ENCODE data around the gene THY1.
"Not testable (repeated sequence)": the region's sequence is repeated elsewhere in the genome, so short reads cannot be mapped to it uniquely, and the experiment has no call there.

THY1 gene

DNA sequence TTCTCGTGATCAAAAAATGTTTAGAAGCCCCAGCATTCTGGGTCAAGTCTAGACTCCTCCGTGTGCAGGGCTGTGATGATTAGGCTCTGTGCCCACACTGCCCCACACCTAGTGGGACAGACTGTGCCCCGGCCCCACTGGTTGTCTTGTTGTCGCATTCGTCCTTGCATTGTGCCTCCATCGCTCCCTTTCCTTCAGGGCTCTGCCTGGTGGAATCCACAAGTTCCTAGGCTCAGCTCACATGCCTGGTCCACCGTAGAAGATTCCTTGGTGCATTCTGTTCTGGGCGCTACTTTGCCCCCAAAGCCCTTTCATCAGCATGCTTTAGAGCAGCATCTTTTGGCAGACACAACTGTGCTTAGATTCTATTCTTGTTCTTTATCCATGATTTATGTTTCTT, 23.5 kb upstream of the THY1 start:
- FAIRE-seq (no peak), DNase-seq (ENCODE audit: insufficient read length, low spot score) (no peak)

DNA sequence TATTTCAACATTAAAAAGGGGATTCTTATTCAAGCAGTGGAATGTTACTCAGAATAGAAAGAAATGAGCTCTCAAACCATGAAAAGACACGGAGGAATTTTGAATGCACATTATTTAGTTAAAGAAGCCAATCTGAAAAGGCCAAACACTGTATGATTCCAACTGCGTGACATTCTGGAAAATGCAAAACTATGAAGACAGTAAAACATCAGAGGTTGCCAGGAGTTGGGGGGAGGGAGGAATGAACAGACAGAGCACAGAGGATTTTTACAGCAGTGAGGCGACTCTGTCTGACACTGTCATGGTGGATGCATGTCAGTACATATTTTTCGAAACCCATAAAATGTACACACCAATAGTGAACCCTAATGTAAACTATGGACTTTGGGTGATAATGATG, 22.9 kb upstream of the THY1 start:
- no peak for DNase-seq (ENCODE audit: insufficient read length, low spot score)
- FAIRE-seq, result no peak

DNA sequence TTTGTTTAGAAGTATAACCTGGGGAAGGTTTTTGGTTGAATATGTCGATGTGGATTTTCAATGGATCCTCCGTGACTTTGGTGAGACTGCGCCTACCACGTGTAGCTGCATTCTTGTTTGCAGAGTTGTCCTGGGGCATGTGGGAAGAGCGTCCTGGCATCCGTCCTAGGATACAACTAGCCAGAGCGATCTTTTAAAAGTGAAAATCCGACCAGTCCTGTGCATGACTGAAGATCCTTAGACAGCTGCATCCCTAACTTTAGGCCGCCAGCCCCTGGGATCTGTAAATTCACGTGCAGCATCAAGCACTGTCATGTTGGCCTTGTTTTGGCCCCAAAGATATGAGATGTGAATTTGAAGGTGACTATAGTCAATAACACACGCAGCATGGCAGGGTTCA, 22.4 kb upstream of the THY1 start:
- DNase-seq (ENCODE audit: insufficient read length, low spot score) (no peak), FAIRE-seq (no peak)

DNA sequence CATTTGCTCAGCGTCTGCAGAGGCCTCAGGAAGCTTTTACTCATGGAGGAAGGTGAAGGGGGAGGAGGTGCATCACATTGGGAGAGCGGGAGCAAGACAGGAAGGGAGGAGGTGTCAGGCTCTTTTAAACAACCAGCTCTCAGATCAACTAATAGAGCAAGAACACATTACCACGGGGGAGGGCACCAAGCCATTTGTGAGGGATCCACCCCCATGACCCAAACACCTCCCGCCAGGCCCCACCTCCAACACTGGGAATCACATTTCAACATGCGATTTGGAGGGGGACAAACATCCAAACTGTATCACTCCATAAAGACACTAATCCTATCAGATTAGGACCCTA, 18.9 kb upstream of the THY1 start:
- DNase-seq (ENCODE audit: insufficient read length, low spot score), result no peak
- FAIRE-seq, result no peak

DNA sequence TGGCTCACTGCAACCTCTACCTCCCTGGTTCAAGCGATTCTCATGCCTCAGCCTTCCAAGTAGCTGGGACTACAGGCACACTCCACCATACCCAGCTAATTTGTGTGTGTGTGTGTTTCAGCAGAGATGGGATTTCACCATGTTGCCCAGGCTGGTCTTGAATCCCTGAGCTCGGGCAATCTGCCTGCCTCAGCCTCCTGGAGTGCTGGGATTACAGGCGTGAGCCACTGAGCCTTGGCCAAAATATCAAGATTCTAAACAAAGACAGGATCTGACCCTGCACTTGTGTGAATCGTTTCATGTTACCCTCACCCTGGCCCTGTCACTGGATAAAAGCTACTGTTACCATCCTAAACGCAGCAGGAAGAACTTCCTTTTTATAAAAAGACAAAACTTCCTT, 15.6 kb upstream of the THY1 start:
- DNase-seq (ENCODE audit: insufficient read length, low spot score) (no peak), FAIRE-seq (no peak)

DNA sequence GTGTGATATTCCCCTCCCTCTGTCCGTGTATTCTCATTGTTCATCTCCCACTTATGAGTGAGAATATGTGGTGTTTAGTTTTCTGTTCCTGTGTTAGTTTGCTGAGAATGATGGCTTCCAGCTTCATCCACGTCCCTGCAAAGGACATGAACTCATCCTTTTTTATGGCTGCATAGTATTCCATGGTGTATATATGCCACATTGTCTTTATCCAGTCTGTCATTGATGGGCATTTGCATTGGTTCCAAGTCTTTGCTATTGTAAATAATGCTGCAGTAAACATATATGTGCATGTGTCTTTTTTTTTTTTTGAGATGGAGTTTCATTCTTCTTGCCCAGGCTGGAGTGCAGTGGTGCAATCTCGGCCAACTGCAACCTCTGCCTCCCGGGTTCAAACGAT, 14.5 kb upstream of the THY1 start:
- not testable (repeated sequence) for FAIRE-seq; DNase-seq (ENCODE audit: insufficient read length, low spot score)

DNA sequence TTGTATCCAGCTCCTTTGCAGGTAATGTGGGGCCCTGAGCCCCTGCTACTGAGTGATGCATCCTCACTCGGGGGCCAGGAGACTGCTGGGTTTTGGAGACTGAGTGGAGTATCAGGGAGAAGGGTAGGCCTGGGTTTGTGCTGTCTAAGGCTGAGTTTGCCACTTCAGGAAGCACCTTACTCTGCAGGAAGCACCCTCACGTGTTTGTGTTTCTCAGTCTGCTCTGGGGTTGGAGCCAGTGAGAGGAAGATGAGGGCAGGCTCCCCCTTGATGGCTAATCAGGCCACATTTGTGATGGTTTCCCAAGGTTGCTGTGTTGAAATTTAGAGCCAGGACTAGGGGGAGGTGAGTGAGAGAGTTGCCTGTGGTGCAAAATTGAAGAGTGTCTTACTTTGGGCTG, 13.7 kb upstream of the THY1 start:
- no peak for DNase-seq (ENCODE audit: insufficient read length, low spot score)
- no peak for FAIRE-seq

DNA sequence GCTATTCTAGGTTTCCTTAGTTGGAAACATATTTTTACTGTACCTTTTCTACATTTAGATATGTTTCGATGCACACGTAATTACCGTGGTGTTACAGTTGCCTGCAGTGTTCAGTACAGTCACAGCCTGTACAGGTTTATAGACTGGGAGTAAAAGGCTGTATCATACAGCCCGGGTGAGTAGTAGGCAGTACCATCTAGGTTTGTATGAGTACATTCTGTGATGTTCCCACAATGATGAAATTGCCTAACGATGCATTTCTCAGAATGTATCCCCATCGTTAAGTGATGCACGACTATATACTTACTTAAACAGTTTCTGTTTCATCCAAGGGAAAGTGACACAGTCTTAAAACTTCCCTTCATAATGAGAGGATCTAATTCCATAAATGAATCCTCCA, 13.1 kb upstream of the THY1 start:
- no peak for FAIRE-seq

DNA sequence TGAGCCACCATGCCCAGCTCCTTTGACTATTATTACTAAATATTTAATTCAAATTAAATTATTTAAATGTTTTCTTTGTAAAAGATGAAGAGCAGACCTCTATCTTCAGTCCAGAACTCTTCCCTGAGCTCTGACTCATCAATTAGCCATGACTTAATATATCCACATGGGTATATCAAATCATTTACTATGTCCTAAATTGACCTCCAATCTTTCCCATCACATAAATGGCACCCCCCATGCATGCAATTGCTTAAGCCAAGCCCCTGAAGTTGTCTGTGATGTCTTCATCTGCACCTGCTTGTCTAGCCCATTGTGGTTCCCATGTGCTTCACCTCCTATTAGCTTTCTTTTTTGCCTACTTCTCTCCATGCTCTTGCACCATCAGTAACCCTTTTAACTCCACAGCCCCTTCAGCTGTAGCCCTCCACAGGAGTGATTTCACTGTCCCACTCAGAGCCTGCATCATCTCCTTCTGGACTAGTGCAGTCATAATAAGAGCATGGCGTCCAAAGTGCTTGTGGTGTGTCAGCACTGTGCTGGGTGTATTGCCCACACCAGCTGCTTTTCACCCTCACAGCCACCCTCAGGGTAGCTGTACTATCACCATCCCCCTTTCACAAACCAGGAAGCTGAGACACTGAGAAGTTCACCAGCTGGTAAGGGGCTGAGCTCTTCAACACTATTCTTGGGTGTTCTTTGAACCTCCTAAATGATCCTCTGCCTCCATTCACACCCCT, 11.8 kb upstream of the THY1 start:
- FAIRE-seq (no peak), DNase-seq (ENCODE audit: insufficient read length, low spot score) (no peak)

More for the DNA sequence above, 13.1 kb upstream of the THY1 start:
- no peak for DNase-seq (ENCODE audit: insufficient read length, low spot score)

DNA sequence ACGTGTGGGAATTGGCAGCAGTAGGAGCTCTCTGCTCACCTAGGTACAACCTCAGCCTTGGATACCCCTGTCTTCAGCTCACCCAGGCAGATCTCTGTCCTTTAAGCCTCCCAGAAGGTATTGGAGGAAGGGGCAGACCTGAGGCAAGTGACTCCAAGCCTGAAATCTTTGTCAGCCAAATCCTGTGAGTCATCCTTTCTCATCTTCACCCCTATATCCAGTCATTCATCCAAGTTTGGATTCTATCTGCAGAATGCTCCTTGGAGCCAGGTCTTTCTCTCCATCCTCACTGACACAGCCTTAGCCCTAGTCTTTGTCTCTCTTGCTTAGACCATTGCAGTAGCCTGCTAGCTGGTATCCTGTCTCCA, 10.4 kb upstream of the THY1 start:
- no peak for DNase-seq (ENCODE audit: insufficient read length, low spot score)
- FAIRE-seq, result no peak

DNA sequence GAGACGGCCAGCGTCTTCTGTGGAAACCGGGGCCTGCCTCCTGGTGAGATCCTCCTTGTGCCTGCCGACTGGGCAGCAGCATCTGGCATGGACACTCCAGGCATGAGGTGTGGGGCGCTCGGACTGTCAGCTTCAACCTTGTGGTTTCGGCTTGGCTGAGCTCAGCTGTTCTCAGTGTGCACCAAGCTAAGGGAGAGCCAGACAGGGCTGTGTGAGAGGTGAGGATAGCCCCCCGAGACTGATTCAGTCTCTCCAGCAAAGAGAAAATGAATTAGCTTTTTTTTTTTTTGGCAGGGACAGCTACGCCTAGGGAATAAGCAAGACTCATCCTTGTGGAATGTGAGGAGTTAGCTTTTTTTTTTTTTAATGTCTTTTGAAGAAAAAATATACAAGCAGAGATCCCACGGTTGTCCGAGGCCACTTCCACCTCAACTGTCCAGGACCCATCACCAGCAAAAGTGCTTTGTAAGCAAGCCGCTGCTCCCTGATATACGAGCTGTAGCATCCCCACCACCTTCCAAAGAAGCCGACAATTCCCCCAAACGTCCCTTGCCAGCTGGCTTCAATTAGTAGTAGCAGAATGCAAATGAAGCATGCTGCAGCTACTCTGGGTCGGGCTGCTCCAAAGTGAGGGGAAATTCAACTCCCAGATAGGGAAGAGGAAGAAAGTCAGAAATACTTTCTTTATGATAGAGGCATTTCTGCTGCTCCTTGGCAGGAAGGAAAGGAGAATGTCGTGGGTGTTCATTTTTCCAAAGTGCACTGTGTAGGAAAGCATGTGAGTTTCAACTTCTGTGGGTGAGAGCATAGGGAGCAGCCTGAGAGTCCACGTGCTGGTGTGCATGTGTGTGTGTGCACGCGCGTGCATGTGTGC, 9.7 kb upstream of the THY1 start:
- FAIRE-seq (no peak), DNase-seq (ENCODE audit: insufficient read length, low spot score) (no peak)

DNA sequence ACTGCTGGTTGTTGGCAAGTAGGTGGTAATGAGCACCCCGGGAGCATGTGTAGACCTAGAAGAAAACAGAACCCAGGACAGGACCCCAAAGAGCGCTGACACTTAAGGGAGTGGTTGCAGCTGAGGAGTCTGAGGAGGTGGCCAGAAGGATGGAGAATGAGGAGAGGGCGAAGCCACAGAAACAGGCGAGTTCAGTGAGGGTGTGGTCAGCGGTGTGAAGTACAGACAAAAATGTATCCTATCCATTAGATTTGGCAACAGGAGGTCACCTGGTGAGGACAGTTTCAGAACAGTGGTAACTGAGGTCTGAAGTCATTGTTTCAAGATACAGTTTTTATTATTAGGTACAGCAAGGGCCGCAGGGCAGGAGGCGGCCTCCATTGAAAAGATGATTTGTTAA, 8.6 kb upstream of the THY1 start:
- DNase-seq (ENCODE audit: insufficient read length, low spot score) (no peak), FAIRE-seq (no peak)

DNA sequence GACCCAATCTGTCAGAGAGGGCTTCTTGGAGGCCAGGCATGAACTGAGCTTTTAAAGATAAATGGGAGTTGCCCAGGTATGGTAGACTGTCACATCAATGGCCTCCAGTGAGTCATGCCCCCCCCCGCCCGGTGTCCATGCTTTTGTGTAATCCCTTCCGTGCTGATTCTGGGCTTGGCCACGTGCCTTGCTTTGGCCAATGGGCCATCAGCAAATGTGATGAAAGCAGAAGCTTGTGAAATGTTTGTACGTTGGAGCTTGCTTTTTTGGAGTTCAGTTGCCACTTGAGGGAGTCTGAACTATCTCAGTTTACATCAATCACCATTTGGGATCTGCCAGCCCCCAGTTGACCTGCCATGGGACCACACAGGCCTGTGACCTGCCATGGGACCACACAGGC, 4.3 kb upstream of the THY1 start:
- DNase-seq (ENCODE audit: insufficient read length, low spot score) (no peak), FAIRE-seq (no peak)

DNA sequence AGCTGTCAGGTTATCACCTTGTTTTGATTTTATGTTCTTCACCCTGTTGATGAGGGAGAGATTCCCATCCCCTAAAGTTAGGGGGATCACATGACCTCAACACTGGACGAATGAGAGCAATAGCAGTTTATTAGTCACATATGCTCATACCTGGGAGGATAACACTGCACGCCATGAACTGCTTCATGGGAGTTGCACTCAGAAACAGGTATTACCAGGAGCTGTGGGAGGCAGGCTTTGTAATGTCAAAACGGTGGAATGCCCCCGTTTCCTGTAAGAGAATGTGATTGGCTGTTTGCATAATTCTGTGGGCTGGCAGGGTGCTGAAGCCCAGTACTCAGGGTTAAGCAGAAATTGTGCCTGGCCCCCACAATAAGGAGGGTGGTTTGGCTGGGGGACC, 3.2 kb upstream of the THY1 start:
- FAIRE-seq (no peak), DNase-seq (ENCODE audit: insufficient read length, low spot score) (no peak)

DNA sequence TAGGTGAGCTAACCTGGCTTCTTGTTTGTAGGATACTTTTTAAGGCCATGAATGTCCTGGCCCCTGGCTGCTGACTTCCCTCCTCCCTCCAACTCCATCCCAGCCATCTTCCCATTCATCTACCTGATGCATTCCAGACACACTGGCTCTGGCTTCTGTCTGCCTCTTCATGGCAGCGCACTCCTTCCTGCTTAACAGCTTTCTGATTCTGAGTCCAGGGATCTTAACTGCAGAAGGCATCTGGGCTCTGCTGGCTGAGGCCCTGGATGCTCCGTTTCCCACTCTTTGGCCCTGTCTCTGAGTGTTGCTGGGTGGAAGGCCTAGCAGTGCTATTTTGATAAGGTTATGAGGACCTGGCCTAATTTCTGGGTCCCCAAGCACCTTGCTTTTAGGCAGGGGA, 1.8 kb upstream of the THY1 start:
- no peak for DNase-seq (ENCODE audit: insufficient read length, low spot score)
- no peak for FAIRE-seq

DNA sequence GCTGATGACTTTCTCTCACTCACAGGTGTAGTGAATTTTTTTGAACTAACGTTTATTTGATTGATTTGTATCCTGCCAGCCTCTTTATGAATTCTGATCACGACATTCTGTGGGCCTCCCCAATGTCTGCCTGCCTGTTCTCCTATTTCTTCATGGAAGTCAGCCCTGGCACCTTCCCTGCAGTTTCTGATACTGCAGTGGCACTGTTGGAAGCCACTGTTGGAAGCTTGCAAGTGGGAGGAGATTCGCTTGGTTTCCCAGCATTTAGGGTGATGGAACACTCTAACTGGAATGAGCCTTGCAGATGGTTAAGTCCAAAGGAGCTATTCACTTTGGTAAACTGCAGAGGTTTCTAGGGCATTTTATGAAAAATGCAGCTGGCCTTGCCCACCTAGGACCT, 1.3 kb upstream of the THY1 start:
- FAIRE-seq (no peak), DNase-seq (ENCODE audit: insufficient read length, low spot score) (no peak)

DNA sequence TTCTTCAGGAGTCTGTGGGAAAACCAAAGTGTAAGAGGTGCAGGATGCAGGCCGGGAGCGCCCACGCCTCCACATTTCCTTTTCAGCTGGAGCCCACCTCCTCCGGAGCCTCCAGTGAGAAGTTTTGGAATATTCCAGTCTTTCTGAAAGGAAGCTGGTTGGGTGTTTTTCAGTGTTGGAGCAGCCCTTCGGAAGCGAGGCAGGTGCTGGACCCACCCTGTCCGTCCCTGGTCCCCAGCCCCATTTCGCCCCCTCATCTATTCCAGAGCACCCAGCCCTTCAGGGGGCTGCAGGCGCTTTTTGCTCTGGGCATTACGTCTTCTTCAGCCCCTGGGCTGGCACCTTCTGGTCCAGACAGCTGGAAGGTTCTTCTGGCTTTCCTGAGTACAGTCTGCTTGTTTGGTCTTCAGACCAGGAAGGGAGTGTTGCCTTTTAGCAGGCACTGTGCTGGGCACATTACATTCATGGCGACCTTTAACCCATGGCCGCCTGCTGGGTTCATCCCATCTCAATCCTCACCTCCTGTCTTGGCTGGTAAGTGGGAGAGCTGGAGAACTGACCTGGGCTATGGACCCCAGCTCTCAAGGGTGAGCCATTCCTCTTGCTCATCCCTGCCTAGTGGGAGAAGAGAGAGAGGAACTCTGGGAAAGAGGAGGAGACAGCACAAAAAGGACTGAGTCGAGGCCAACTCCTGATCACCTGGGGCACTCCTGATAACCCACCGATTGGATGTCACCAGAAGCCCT, 710 bp upstream of the THY1 start:
- FAIRE-seq (no peak), DNase-seq (ENCODE audit: insufficient read length, low spot score) (no peak)

DNA sequence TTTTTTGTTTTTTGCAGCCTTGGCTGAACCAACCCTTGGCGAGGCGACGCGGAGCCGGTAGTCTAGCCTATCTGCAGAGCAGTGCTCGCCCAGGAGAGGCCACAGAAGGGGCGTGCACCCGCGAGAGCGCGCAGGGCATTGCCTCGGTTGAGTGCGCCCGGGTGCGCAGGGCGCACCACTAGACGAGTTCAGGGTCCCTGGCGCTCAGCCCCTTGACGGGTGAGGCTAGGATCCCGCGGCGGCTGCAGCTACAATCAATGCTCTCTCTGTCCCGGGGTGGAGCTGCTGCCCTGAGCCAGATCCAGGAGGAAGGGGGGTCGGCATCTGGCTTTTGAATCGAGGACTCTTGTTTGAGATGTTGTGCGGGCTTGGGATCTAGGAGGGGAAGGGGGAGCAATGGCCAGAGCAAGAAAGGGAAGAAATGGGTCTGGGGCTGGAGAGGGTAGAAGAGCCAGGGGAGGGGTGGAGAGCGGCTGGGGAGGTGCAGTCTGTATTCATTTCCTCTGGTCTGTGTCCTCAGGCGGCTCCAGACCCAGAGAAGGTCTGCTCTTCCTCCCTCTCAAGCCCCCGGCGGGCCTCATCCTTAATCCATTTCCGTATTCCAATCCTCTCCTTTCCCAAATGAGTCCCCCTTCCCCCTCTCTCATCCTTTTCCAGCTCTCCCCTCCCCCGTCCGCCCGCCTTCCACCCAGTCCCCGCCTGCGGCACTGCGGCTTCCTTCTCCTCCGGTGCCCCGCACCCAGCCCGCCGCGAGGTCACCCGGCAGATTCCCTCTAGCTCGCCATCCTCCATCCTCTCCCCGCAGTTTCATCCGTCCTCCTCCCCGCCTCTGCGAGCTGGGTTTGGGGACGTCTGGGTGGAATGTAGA, 797 bp downstream of the THY1 start:
- FAIRE-seq (no peak), DNase-seq (ENCODE audit: insufficient read length, low spot score) (no peak)

DNA sequence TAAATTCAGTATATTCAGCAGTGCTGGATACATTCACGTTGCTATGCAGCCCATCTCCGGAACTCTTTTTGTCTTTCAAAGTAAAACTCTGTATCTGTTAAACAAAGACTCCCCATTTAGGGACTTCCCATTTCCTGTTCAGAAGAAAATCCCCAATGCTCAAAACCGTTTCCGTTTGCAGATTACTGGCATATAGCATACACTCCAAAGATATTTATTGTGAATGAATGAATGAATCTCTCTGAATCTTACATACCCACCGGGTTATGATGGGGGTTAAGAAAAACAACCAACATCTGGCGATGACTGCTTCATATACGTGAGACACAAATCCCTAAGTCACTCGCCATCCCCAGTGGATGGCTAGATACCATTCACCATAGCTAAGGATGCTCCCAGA, 1.6 kb downstream of the THY1 start:
- DNase-seq (ENCODE audit: insufficient read length, low spot score), result no peak
- no peak for FAIRE-seq

DNA sequence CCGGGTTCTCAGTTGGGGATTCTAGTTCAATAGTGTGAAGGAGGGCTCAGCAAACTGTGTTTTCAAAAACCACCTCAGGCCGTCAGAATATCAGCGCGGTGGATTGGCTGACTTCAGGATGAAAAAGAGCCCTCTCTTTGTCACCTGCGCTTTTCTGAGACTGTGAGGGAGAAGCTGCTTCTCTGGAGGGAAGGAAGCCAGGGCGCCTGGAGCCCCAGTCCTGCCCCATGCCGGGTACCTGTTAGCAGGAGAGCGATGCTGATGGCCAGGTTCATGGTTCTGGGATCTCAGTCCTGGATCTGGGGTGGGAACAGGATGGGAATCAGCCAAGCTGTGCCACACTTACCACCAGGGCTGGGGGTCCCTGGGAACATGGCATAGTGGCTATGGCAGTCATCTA, 2.3 kb downstream of the THY1 start:
- no peak for FAIRE-seq
- DNase-seq (ENCODE audit: insufficient read length, low spot score), result no peak
